ENCODE results near the gene E2F4. TPM values are rescaled to one million over a fixed set of nuclear protein-coding genes. Genes with fewer than 3 reads are reported as not detected.

Gene E2F4
- total RNA-seq, 1 donor from 2014 or later: 51.2 TPM

DNA sequence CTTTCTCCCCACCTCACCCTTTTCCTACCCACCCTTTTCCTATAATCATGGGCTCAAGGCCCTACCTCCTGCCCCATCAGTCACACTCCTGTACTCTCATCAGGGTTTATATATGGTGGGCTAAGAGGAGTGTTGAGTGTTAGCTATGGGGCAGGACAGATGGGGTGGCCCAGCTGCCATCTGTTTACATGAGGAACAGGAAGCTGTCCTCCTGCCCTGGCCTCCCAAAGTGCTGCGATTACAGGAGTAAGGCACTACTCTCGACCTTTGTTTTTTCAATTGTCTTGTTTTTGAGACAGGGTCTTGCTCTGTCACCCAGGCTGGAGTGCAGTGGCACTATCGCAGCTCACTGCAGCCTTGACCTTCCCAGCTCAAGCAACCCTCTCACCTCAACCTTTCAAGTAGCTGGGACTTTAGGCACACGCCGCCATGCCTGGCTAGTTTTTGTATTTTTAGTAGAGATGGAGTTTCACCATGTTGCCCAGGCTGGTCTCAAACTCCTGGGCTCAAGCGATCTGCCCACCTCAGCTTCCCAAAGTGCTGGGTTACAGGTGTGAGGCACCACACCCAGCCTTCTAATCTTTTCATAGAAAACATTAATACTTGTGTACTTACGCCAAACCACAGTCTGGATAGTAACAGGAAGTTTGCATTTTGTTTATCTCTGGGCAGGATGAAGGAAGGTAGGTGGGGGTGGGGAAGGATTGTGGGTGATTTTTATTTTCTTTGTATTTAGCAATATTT is 33.9 kb upstream of the E2F4 start:
- Mint-ChIP-seq H3K36me3 (ENCODE audit: low read depth, unreplicated experiment) (peaks cover 4% of the 10 kb centered on the region), H3K27ac (ENCODE audit: unreplicated experiment) (no peak overlapping the region), H3K27me3 (ENCODE audit: low read depth, unreplicated experiment) (peaks cover 64% of the 10 kb centered on the region), H3K9me3 (ENCODE audit: unreplicated experiment) (peaks cover 19% of the 10 kb centered on the region), H3K4me1 (ENCODE audit: low read depth, unreplicated experiment) (no peaks in the 10 kb centered on the region), H3K4me3 (ENCODE audit: unreplicated experiment) (no peak overlapping the region)
- FAIRE-seq: no peak
- no peak overlapping the region for H3K27ac ChIP-seq (ENCODE audit: low read depth, low read length)
- no peaks in the 10 kb centered on the region for H3K36me3 ChIP-seq (ENCODE audit: insufficient read depth, low read length)
- no peak overlapping the region for H2AFZ ChIP-seq (ENCODE audit: low read depth, low read length)
- no peak for TF ChIP-seq CTCF (IDR thresholded peaks at IDR 0.05; ENCODE audit: insufficient read depth, low read depth, low read length)
- H3K4me3 ChIP-seq (ENCODE audit: insufficient read depth, low read depth, low read length): no peak overlapping the region
- H3K27me3 ChIP-seq (ENCODE audit: insufficient read depth, low read length): peaks cover 48% of the 10 kb centered on the region
- DNase-seq (ENCODE audit: low read depth): no peak
- H3K79me2 ChIP-seq (ENCODE audit: insufficient read depth, low read length): no peaks in the 10 kb centered on the region
- peaks cover 23% of the 10 kb centered on the region for H3K4me1 ChIP-seq (ENCODE audit: insufficient read depth, low read length)
- no peak overlapping the region for H3K9ac ChIP-seq (ENCODE audit: low read length)
- no peaks in the 10 kb centered on the region for H3K9me3 ChIP-seq (ENCODE audit: insufficient read depth, low read depth, low read length)
- H3K4me2 ChIP-seq (ENCODE audit: low read length): no peak overlapping the region
- H4K20me1 ChIP-seq (ENCODE audit: insufficient read depth, low read length): peaks cover 56% of the 10 kb centered on the region

DNA sequence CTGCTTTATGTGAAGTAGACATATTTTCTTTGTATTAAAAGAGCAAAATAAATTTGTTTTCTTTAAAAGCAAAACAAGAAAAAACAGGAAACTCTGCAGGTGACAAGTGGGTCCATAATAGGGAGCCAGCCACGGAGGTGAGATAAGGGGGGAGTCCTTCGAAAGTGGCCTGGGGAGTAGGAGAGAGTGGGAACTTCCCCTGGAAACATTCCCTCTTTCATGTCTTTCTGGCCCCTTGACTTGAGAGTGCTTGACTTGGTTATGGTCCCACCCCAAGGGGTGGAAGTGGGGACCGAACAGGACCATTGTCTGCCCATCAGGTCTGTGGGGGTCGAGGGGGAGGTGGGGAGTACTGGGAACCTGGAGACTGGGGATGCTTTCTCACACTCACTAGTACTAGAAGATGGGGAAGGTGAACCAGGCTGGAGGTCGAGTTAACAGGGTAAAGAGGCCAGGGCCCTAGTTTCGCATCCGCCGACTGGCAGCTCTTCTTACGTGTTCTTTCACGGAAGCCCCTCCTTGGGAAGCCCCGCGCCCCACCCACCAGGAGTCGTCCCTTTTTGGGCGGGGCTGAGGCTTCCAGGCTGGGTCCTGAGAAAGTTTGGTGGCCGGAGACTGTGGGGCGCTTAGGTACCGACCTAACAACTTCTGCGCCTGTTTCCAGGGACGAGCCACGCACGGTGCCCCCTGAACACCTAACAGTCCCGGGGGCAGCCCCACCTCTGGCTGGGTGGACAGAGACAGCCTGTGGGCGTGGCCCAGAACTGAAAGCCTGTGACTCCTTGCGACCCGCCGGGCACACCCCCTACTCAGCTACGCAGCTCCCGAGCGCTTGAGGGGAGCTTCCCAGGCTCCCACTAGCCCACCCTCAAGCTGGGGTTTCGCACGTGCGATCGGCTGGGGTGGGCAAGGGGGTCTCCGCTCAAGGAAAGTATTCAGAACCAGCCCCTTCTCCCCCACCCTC is 33.0 kb upstream of the E2F4 start:
- TF ChIP-seq CTCF (IDR thresholded peaks at IDR 0.05; ENCODE audit: insufficient read depth, low read depth, low read length) (no peak), EZH2 (IDR thresholded peaks at IDR 0.05; ENCODE audit: insufficient read depth, low read length) (no peak)
- peak overlapping the region; percentile 77 for H3K27ac Mint-ChIP-seq (ENCODE audit: unreplicated experiment)
- no peak overlapping the region for H3K27ac ChIP-seq (ENCODE audit: low read depth, low read length)
- H3K36me3 ChIP-seq (ENCODE audit: insufficient read depth, low read length): no peaks in the 10 kb centered on the region
- H3K9me3 ChIP-seq (ENCODE audit: insufficient read depth, low read depth, low read length): no peaks in the 10 kb centered on the region
- H3K4me3 Mint-ChIP-seq (ENCODE audit: unreplicated experiment): peak overlapping the region; percentile 91
- H3K4me2 ChIP-seq (ENCODE audit: low read length): peak overlapping the region; percentile 100
- peaks cover 32% of the 10 kb centered on the region for H3K4me1 ChIP-seq (ENCODE audit: insufficient read depth, low read length)
- peaks cover 4% of the 10 kb centered on the region for H3K36me3 Mint-ChIP-seq (ENCODE audit: low read depth, unreplicated experiment)
- FAIRE-seq (no peak), DNase-seq (ENCODE audit: low read depth) (no peak)
- no peaks in the 10 kb centered on the region for H3K79me2 ChIP-seq (ENCODE audit: insufficient read depth, low read length)
- H3K9me3 Mint-ChIP-seq (ENCODE audit: unreplicated experiment): peaks cover 17% of the 10 kb centered on the region
- peaks cover 61% of the 10 kb centered on the region for H4K20me1 ChIP-seq (ENCODE audit: insufficient read depth, low read length)
- peak overlapping the region; percentile 72 for H3K9ac ChIP-seq (ENCODE audit: low read length)
- H3K27me3 Mint-ChIP-seq (ENCODE audit: low read depth, unreplicated experiment): peaks cover 57% of the 10 kb centered on the region
- peak overlapping the region; percentile 71 for H3K4me3 ChIP-seq (ENCODE audit: insufficient read depth, low read depth, low read length)
- H3K27me3 ChIP-seq (ENCODE audit: insufficient read depth, low read length): peaks cover 54% of the 10 kb centered on the region
- peak overlapping the region; percentile 79 for H2AFZ ChIP-seq (ENCODE audit: low read depth, low read length)
- H3K4me1 Mint-ChIP-seq (ENCODE audit: low read depth, unreplicated experiment): no peaks in the 10 kb centered on the region
